Stimulated activated naive CD8-positive, alpha-beta T cell treated with anti-CD3 and anti-CD28 coated beads, Interleukin-15, Interleukin-2, amounts not matched to agents 100 ng/mL and 50 ng/mL, for 24 hours (primary cell): ENCODE data around the gene RARB.

Experiments
- H3K27ac Mint-ChIP-seq: one replicate; pipeline ENCODE4 v1.8.0; 2021; ENCODE audit warnings: mild to moderate bottlenecking, mixed read lengths
- H3K27me3 Mint-ChIP-seq: one replicate; pipeline ENCODE4 v1.8.0; 2021; ENCODE audit warnings: mixed read lengths
- H3K36me3 Mint-ChIP-seq: one replicate; pipeline ENCODE4 v1.8.0; 2021; ENCODE audit warnings: low read depth, mixed read lengths
- H3K4me1 Mint-ChIP-seq: one replicate; pipeline ENCODE4 v1.8.0; 2021; ENCODE audit warnings: low read depth, mixed read lengths
- H3K4me3 Mint-ChIP-seq: one replicate; pipeline ENCODE4 v1.8.0; 2021; ENCODE audit warnings: mild to moderate bottlenecking, mixed read lengths
- H3K9me3 Mint-ChIP-seq: one replicate; pipeline ENCODE4 v1.8.0; 2021; ENCODE audit warnings: mixed read lengths

The RARB gene

GRCh38 chr3:25542492-25543039 lies 114.5 kb downstream of the RARB start:
- Mint-ChIP-seq H3K4me3 (no peak overlapping the region), H3K27ac (no peak overlapping the region), H3K4me1 (no peaks in the 10 kb centered on the region), H3K9me3 (no peaks in the 10 kb centered on the region), H3K27me3 (peaks cover 4% of the 10 kb centered on the region), H3K36me3 (no peaks in the 10 kb centered on the region)

- Mint-ChIP-seq H3K9me3 (no peaks in the 10 kb centered on the region), H3K27ac (no peak overlapping the region), H3K36me3 (no peaks in the 10 kb centered on the region), H3K27me3 (no peaks in the 10 kb centered on the region), H3K4me1 (no peaks in the 10 kb centered on the region), H3K4me3 (no peak overlapping the region)
These were observed 119.0 kb downstream of the RARB start for GRCh38 chr3:25547103-25547502.

GRCh38 chr3:25547943-25548674 lies 120.0 kb downstream of the RARB start:
- Mint-ChIP-seq H3K36me3 (no peaks in the 10 kb centered on the region), H3K27ac (no peak overlapping the region), H3K27me3 (peaks cover 3% of the 10 kb centered on the region), H3K4me3 (no peak overlapping the region), H3K9me3 (no peaks in the 10 kb centered on the region), H3K4me1 (no peaks in the 10 kb centered on the region)

- H3K27me3 Mint-ChIP-seq: peaks cover 3% of the 10 kb centered on the region
- no peak overlapping the region for H3K4me3 Mint-ChIP-seq
- H3K36me3 Mint-ChIP-seq: no peaks in the 10 kb centered on the region
- H3K4me1 Mint-ChIP-seq: no peaks in the 10 kb centered on the region
- H3K27ac Mint-ChIP-seq: no peak overlapping the region
- no peaks in the 10 kb centered on the region for H3K9me3 Mint-ChIP-seq
These were observed 120.8 kb downstream of the RARB start for GRCh38 chr3:25548836-25549235.

GRCh38 chr3:25552251-25552650 lies 124.2 kb downstream of the RARB start:
- H3K9me3 Mint-ChIP-seq: no peaks in the 10 kb centered on the region
- no peaks in the 10 kb centered on the region for H3K4me1 Mint-ChIP-seq
- no peaks in the 10 kb centered on the region for H3K36me3 Mint-ChIP-seq
- peaks cover 3% of the 10 kb centered on the region for H3K27me3 Mint-ChIP-seq
- no peak overlapping the region for H3K4me3 Mint-ChIP-seq
- no peak overlapping the region for H3K27ac Mint-ChIP-seq

- no peaks in the 10 kb centered on the region for H3K9me3 Mint-ChIP-seq
- no peaks in the 10 kb centered on the region for H3K36me3 Mint-ChIP-seq
- no peak overlapping the region for H3K27ac Mint-ChIP-seq
- H3K4me3 Mint-ChIP-seq: no peak overlapping the region
- H3K4me1 Mint-ChIP-seq: no peaks in the 10 kb centered on the region
- peaks cover 3% of the 10 kb centered on the region for H3K27me3 Mint-ChIP-seq
These were observed 126.3 kb downstream of the RARB start for GRCh38 chr3:25554376-25554775.

GRCh38 chr3:25555695-25556437 lies 127.8 kb downstream of the RARB start:
- Mint-ChIP-seq H3K27ac (no peak overlapping the region), H3K9me3 (no peaks in the 10 kb centered on the region), H3K4me1 (no peaks in the 10 kb centered on the region), H3K36me3 (no peaks in the 10 kb centered on the region), H3K27me3 (peaks cover 3% of the 10 kb centered on the region), H3K4me3 (no peak overlapping the region)

- Mint-ChIP-seq H3K27ac (no peak overlapping the region), H3K36me3 (no peaks in the 10 kb centered on the region), H3K9me3 (no peaks in the 10 kb centered on the region), H3K4me1 (no peaks in the 10 kb centered on the region), H3K27me3 (peaks cover 3% of the 10 kb centered on the region), H3K4me3 (no peak overlapping the region)
These were observed 128.4 kb downstream of the RARB start for GRCh38 chr3:25556447-25556846.

GRCh38 chr3:25557694-25558093 lies 129.6 kb downstream of the RARB start:
- Mint-ChIP-seq H3K4me1 (no peaks in the 10 kb centered on the region), H3K9me3 (no peaks in the 10 kb centered on the region), H3K36me3 (no peaks in the 10 kb centered on the region), H3K27ac (no peak overlapping the region), H3K27me3 (peaks cover under 1% of the 10 kb centered on the region), H3K4me3 (no peak overlapping the region)

- no peaks in the 10 kb centered on the region for H3K9me3 Mint-ChIP-seq
- H3K4me1 Mint-ChIP-seq: no peaks in the 10 kb centered on the region
- no peak overlapping the region for H3K27ac Mint-ChIP-seq
- no peaks in the 10 kb centered on the region for H3K36me3 Mint-ChIP-seq
- H3K27me3 Mint-ChIP-seq: no peaks in the 10 kb centered on the region
- H3K4me3 Mint-ChIP-seq: no peak overlapping the region
These were observed 130.1 kb downstream of the RARB start for GRCh38 chr3:25558121-25558520.

GRCh38 chr3:25558796-25559195 lies 130.7 kb downstream of the RARB start:
- no peaks in the 10 kb centered on the region for H3K4me1 Mint-ChIP-seq
- no peaks in the 10 kb centered on the region for H3K36me3 Mint-ChIP-seq
- no peak overlapping the region for H3K27ac Mint-ChIP-seq
- no peak overlapping the region for H3K4me3 Mint-ChIP-seq
- H3K27me3 Mint-ChIP-seq: no peaks in the 10 kb centered on the region
- H3K9me3 Mint-ChIP-seq: no peaks in the 10 kb centered on the region

GRCh38 chr3:25563601-25564000 lies 135.5 kb downstream of the RARB start:
- Mint-ChIP-seq H3K27me3 (no peaks in the 10 kb centered on the region), H3K27ac (no peak overlapping the region), H3K4me1 (no peaks in the 10 kb centered on the region), H3K9me3 (no peaks in the 10 kb centered on the region), H3K4me3 (no peak overlapping the region), H3K36me3 (no peaks in the 10 kb centered on the region)

- no peak overlapping the region for H3K4me3 Mint-ChIP-seq
- no peaks in the 10 kb centered on the region for H3K4me1 Mint-ChIP-seq
- H3K27me3 Mint-ChIP-seq: no peaks in the 10 kb centered on the region
- no peak overlapping the region for H3K27ac Mint-ChIP-seq
- H3K9me3 Mint-ChIP-seq: no peaks in the 10 kb centered on the region
- no peaks in the 10 kb centered on the region for H3K36me3 Mint-ChIP-seq
These were observed 136.0 kb downstream of the RARB start for GRCh38 chr3:25564075-25564474.

- Mint-ChIP-seq H3K4me1 (no peaks in the 10 kb centered on the region), H3K27me3 (no peaks in the 10 kb centered on the region), H3K27ac (no peak overlapping the region), H3K36me3 (no peaks in the 10 kb centered on the region), H3K9me3 (no peaks in the 10 kb centered on the region), H3K4me3 (no peak overlapping the region)
These were observed 137.7 kb downstream of the RARB start for GRCh38 chr3:25565807-25566206.

- Mint-ChIP-seq H3K9me3 (no peaks in the 10 kb centered on the region), H3K36me3 (no peaks in the 10 kb centered on the region), H3K27ac (no peak overlapping the region), H3K4me1 (no peaks in the 10 kb centered on the region), H3K4me3 (no peak overlapping the region), H3K27me3 (no peaks in the 10 kb centered on the region)
These were observed 138.4 kb downstream of the RARB start for GRCh38 chr3:25566358-25566920.
